H1 (cell line): ENCODE data around the gene ABCG1. TPM values are rescaled to one million over a fixed set of nuclear protein-coding genes. Genes with fewer than 3 reads are reported as not detected.

Experiments used
- CTCF ChIA-PET: fragments of 300-600 bp; sonication (Branson Sonifier 250); formaldehyde crosslinking; loops from one replicate; lab custom pipeline; 2021; ENCODE audit not compliant: partially characterized antibody; lab: Charles Lee
- POLR2A ChIA-PET: fragments of 300-600 bp; sonication (Branson Sonifier 250); formaldehyde crosslinking; loops from one replicate; lab custom pipeline; 2021; ENCODE audit warnings: inconsistent platforms; ENCODE audit not compliant: partially characterized antibody; lab: Charles Lee
- DNase-seq, 2 experiments: peaks; one replicate each; pipeline versions ENCODE4 v3.0.0 to v3.0.0-alpha.2; 2010 to 2022; ENCODE audit warnings: low spot score in 2 of 2, low read depth in 1 of 2, mixed read lengths in 1 of 2
- FAIRE-seq: peaks from 2 replicates; lab custom pipeline; 2011; peaks lifted over from hg19 to GRCh38; lab: Jason Lieb, UNC
- H2AFZ ChIP-seq: 2 replicates; pipeline ENCODE4 v1.8.1; 2012; ENCODE audit warnings: low read length, inconsistent platforms
- H2AK5ac ChIP-seq: 2 replicates; pipeline ENCODE4 v1.6.1; 2013; ENCODE audit warnings: low read depth, low read length
- H2BK120ac ChIP-seq: replicated peaks from 2 replicates; pipeline ENCODE3; 2013; ENCODE audit warnings: low read depth, low read length, inconsistent platforms
- H2BK12ac ChIP-seq: 2 replicates; pipeline ENCODE4 v1.6.1; 2013; ENCODE audit warnings: low read depth, low read length
- H2BK15ac ChIP-seq: 2 replicates; pipeline ENCODE4 v1.6.1; 2013; ENCODE audit warnings: low read length
- H2BK20ac ChIP-seq: 2 replicates; pipeline ENCODE4 v1.6.1; 2013; ENCODE audit warnings: low read length
- H2BK5ac ChIP-seq: 2 replicates; pipeline ENCODE4 v1.6.1; 2013; ENCODE audit warnings: low read depth, low read length
- H3K14ac ChIP-seq: 2 replicates; pipeline ENCODE4 v1.6.1; 2013; ENCODE audit warnings: inconsistent platforms; ENCODE audit not compliant: insufficient read length
- H3K18ac ChIP-seq: 2 replicates; pipeline ENCODE4 v1.6.1; 2013; ENCODE audit warnings: low read length; ENCODE audit errors: extremely low read depth
- H3K23ac ChIP-seq: 2 replicates; pipeline ENCODE4 v1.6.1; 2013; ENCODE audit warnings: inconsistent platforms; ENCODE audit not compliant: insufficient read length
- H3K23me2 ChIP-seq: 2 replicates; pipeline ENCODE4 v1.6.1; 2013; ENCODE audit warnings: low read depth, low read length
- H3K27ac ChIP-seq: 2 replicates; pipeline ENCODE4 v1.6.1; 2011; ENCODE audit warnings: low read depth, low read length, inconsistent platforms
- H3K27me3 ChIP-seq, 4 experiments: replicated peaks in 1 of 4; 1 replicate in 1 of 4; 2 replicates in 3 of 4; pipeline versions ENCODE4 v1.6.1 to v1.8.1; 2011 to 2013; ENCODE audit warnings: low read length in 3 of 4, mild to moderate bottlenecking in 3 of 4, inconsistent platforms in 2 of 4, mixed read lengths in 2 of 4, moderate library complexity in 1 of 4; ENCODE audit not compliant: control insufficient read depth in 3 of 4, insufficient read depth in 3 of 4; ENCODE audit errors: extremely low read depth in 1 of 4
- H3K36me3 ChIP-seq, 4 experiments: 2 replicates each; pipeline versions ENCODE4 v1.6.1 to v1.8.1; 2011 to 2013; ENCODE audit warnings: mild to moderate bottlenecking in 4 of 4, low read length in 3 of 4, moderate library complexity in 2 of 4, control low read depth in 1 of 4, inconsistent platforms in 1 of 4; ENCODE audit not compliant: insufficient read depth in 4 of 4, control insufficient read depth in 2 of 4
- H3K4ac ChIP-seq: replicated peaks from 2 replicates; pipeline ENCODE3; 2013; ENCODE audit warnings: low read length, low read depth, mixed read lengths, inconsistent platforms; ENCODE audit not compliant: insufficient read length
- H3K4me1 ChIP-seq, 4 experiments: replicated peaks in 1 of 4; 1 replicate in 1 of 4; 2 replicates in 3 of 4; pipeline versions ENCODE4 v1.6.1 to v1.8.1; 2011 to 2013; ENCODE audit warnings: low read length in 3 of 4, inconsistent platforms in 2 of 4, mixed read lengths in 1 of 4; ENCODE audit not compliant: insufficient read depth in 4 of 4, control insufficient read depth in 3 of 4
- H3K4me2 ChIP-seq, 2 experiments: 2 replicates each; pipeline versions ENCODE4 v1.6.1 to v1.8.1; 2011 to 2013; ENCODE audit warnings: low read depth in 2 of 2, low read length in 2 of 2, control low read depth in 1 of 2, inconsistent platforms in 1 of 2, mild to moderate bottlenecking in 1 of 2; ENCODE audit not compliant: insufficient read depth in 1 of 2
- H3K4me3 ChIP-seq, 4 experiments: fragments of 200-600, 300-600 bp in 1 of 4; sonication (generic), shearing (Covaris generic), sonication (Bioruptor Twin) in 1 of 4; 2 replicates each; pipeline versions ENCODE4 v1.5.1 to v1.8.1; 2011 to 2016; ENCODE audit warnings: low read length in 4 of 4, low read depth in 3 of 4, control low read depth in 2 of 4, inconsistent platforms in 2 of 4, mild to moderate bottlenecking in 2 of 4, mixed read lengths in 1 of 4, moderate library complexity in 1 of 4; ENCODE audit not compliant: insufficient read depth in 2 of 4; ENCODE audit errors: extremely low read depth in 1 of 4
- H3K56ac ChIP-seq: replicated peaks from 2 replicates; pipeline ENCODE3; 2013; ENCODE audit warnings: low read depth, mild to moderate bottlenecking, mixed read lengths, low read length, inconsistent platforms; ENCODE audit not compliant: insufficient read length
- H3K79me1 ChIP-seq: 2 replicates; pipeline ENCODE4 v1.6.1; 2013; ENCODE audit warnings: low read depth, low read length, control low read depth
- H3K79me2 ChIP-seq, 2 experiments: 2 replicates each; pipeline versions ENCODE4 v1.6.1 to v1.8.1; 2012 to 2013; ENCODE audit warnings: low read length in 2 of 2, mild to moderate bottlenecking in 2 of 2, inconsistent platforms in 1 of 2; ENCODE audit not compliant: insufficient read depth in 2 of 2, control insufficient read depth in 1 of 2
- H3K9ac ChIP-seq, 4 experiments: replicated peaks in 1 of 4; 1 replicate in 1 of 4; 2 replicates in 3 of 4; pipeline versions ENCODE4 v1.6.1 to v1.8.1; 2011 to 2013; ENCODE audit warnings: low read depth in 3 of 4, low read length in 3 of 4, control low read depth in 2 of 4, mild to moderate bottlenecking in 2 of 4, moderate library complexity in 2 of 4, inconsistent platforms in 1 of 4; ENCODE audit errors: extremely low read depth in 1 of 4
- H3K9me3 ChIP-seq, 2 experiments: 2 replicates each; pipeline versions ENCODE4 v1.6.1 to v1.8.1; 2012 to 2013; ENCODE audit warnings: mild to moderate bottlenecking in 2 of 2, moderate library complexity in 2 of 2, control low read depth in 1 of 2, inconsistent platforms in 1 of 2, low read depth in 1 of 2, low read length in 1 of 2, mixed read lengths in 1 of 2; ENCODE audit not compliant: insufficient read depth in 2 of 2
- H4K20me1 ChIP-seq, 2 experiments: replicated peaks in 1 of 2; 2 replicates each; pipeline versions ENCODE3 to v1.8.1; 2011 to 2013; ENCODE audit warnings: inconsistent platforms in 2 of 2, low read length in 2 of 2, mild to moderate bottlenecking in 1 of 2; ENCODE audit not compliant: insufficient read depth in 2 of 2, control insufficient read depth in 1 of 2
- H4K5ac ChIP-seq: 2 replicates; pipeline ENCODE4 v1.6.1; 2013; ENCODE audit warnings: low read length, low read depth, mixed read lengths, inconsistent platforms; ENCODE audit not compliant: insufficient read length
- H4K8ac ChIP-seq: 2 replicates; pipeline ENCODE4 v1.8.0; 2013; ENCODE audit warnings: mild to moderate bottlenecking, moderate library complexity, low read length, inconsistent platforms; ENCODE audit not compliant: insufficient read depth; ENCODE audit errors: extremely low read depth
- H4K91ac ChIP-seq: replicated peaks from 2 replicates; pipeline ENCODE3; 2013; ENCODE audit warnings: low read length, mixed read lengths, inconsistent platforms; ENCODE audit not compliant: insufficient read length
- CHD2 ChIP-seq: IDR thresholded peaks from 2 replicates; pipeline ENCODE4 v1.6.1; 2012; ENCODE audit warnings: low read length, improper control_type of control experiment
- EP300 ChIP-seq, 2 experiments: IDR thresholded peaks; 1 replicate in 1 of 2; 2 replicates in 1 of 2; pipeline ENCODE4 v1.6.1; 2011 to 2012; ENCODE audit warnings: low read depth in 2 of 2, low read length in 2 of 2, mild to moderate bottlenecking in 2 of 2, borderline replicate concordance in 1 of 2, inconsistent platforms in 1 of 2, moderate library complexity in 1 of 2
- GTF2F1 ChIP-seq: IDR thresholded peaks from 2 replicates; pipeline ENCODE4 v1.6.1; 2012; ENCODE audit warnings: low read depth, low read length, improper control_type of control experiment, borderline replicate concordance
- JUND ChIP-seq: IDR thresholded peaks from 2 replicates; pipeline ENCODE4 v1.6.1; 2011; ENCODE audit warnings: mild to moderate bottlenecking, improper control_type of control experiment, low read length
- KDM5A ChIP-seq: fragments of 200-600 bp; IDR thresholded peaks from 2 replicates; pipeline ENCODE4 v1.7.1; 2012; ENCODE audit warnings: mild to moderate bottlenecking, low read length, inconsistent platforms, mixed read lengths
- NANOG ChIP-seq: IDR thresholded peaks from 2 replicates; pipeline ENCODE4 v1.6.1; 2011; ENCODE audit warnings: low read length, low read depth, mild to moderate bottlenecking, inconsistent platforms; ENCODE audit not compliant: insufficient read depth, poor library complexity, severe bottlenecking
- NRF1 ChIP-seq: IDR thresholded peaks from 2 replicates; pipeline ENCODE4 v1.6.1; 2011; ENCODE audit warnings: mild to moderate bottlenecking, low read depth, low read length, improper control_type of control experiment
- PHF8 ChIP-seq: fragments of 200-600 bp; sonication (generic); conservative IDR thresholded peaks from 2 replicates; pipeline ENCODE4 v1.7.1; 2012; ENCODE audit warnings: low read depth, mild to moderate bottlenecking, inconsistent platforms, low read length, moderate library complexity
- RXRA ChIP-seq: IDR thresholded peaks from 2 replicates; pipeline ENCODE4 v1.6.1; 2011; ENCODE audit warnings: low read depth, mild to moderate bottlenecking, low read length, moderate library complexity; ENCODE audit not compliant: insufficient read depth
- SIN3A ChIP-seq, 2 experiments: IDR thresholded peaks in 1 of 2; conservative IDR thresholded peaks in 1 of 2; 2 replicates each; pipeline ENCODE4 v1.6.1; 2011 to 2012; ENCODE audit warnings: low read length in 2 of 2, improper control_type of control experiment in 1 of 2, low read depth in 1 of 2, mild to moderate bottlenecking in 1 of 2
- WGBS, 2 experiments: shearing (Covaris generic) in 1 of 2; methylation state at CpG; one replicate each; pipeline versions ENCODE4 v1.1.6 to v1.1.7; 2013 to 2015; ENCODE audit warnings: low lambda C conversion rate in 2 of 2, mixed read lengths in 2 of 2, inconsistent platforms in 1 of 2, low coverage in 1 of 2, missing lambda C conversion rate in 1 of 2; ENCODE audit not compliant: insufficient replicate concordance in 2 of 2, insufficient coverage in 1 of 2, insufficient read length in 1 of 2; ENCODE audit errors: extremely low coverage in 1 of 2, missing lambda C conversion rate in 1 of 2; 5-methylcytosine and 5-hydroxymethylcytosine counted together
- polyA plus RNA-seq, 7 experiments: library from polyadenylated mRNA; depleted of rRNA in 3 of 7; stranded (reverse) in 5 of 7; unstranded in 2 of 7; fragments of >200 nt in 5 of 7; fragments of 200-250 nt in 2 of 7; gene quantifications; 1 replicate in 5 of 7; 2 replicates in 1 of 7; 4 replicates in 1 of 7; pipeline versions ENCODE4 v1.2.1 to v1.2.3, GENCODE V29; 2011 to 2013; ENCODE audit warnings: missing spikeins in 2 of 7, mixed read lengths in 2 of 7
- total RNA-seq: library from RNA; stranded (reverse); fragmentation: NEBNext Ultra II Directional; extraction: Animal tissue kit (Norgen Biotek cat#: 25700); gene quantifications from 2 replicates; pipeline ENCODE4 v1.2.1, GENCODE V29; 2021

The ABCG1 gene
- total and polyA plus RNA-seq, 2 of the 8 experiments (the other 6 are each of a cell fraction or from before 2014, with no cell fraction given): 2.1 to 4.0 TPM

- Histone ChIP-seq H3K56ac (no peak overlapping the region), H3K14ac (no peak overlapping the region), H3K4me3 (no peak overlapping the region), H4K91ac (no peak overlapping the region), H3K4me2 (no peak overlapping the region), H3K23ac (no peak overlapping the region), H2BK5ac (no peak overlapping the region), H4K5ac (no peak overlapping the region), H2BK20ac (no peak overlapping the region), H2BK12ac (no peak overlapping the region), H3K27me3 (peaks cover 0 to 3% (median 1%) of the 10 kb centered on the region in 4 experiments; a peak in 1 of 7 replicates), H4K20me1 (no peaks in the 10 kb centered on the region), H3K27ac (no peak overlapping the region)
- CTCF ChIA-PET: interaction anchor here (0.6 to 1.6 kb wide), 3 partner anchors 9 to 68 kb away, joined by 3 to 5 read pairs (median 3); no protein-coding TSS in a partner anchor
- POLR2A ChIA-PET: no interaction called here
- no peak for DNase-seq
- TF ChIP-seq RXRA (no peak), JUND (no peak), CHD2 (no peak), GTF2F1 (no peak), SIN3A (conservative IDR thresholded peaks at IDR 0.05 in 1 of 2, IDR thresholded peaks at IDR 0.05 in 1 of 2; ENCODE audit: low read depth in 1 of 2, low read length in 2 of 2) (no peak), KDM5A (no peak), NRF1 (no peak), PHF8 (no peak), NANOG (no peak), EP300 (IDR thresholded peaks at IDR 0.05; ENCODE audit: borderline replicate concordance in 1 of 2, low read depth in 2 of 2, low read length in 2 of 2) (no peak)
- TF ChIP-seq, all 59 proteins: peak for 0
- Histone ChIP-seq H2BK15ac (no peak overlapping the region), H2AK5ac (no peak overlapping the region), H2BK120ac (no peak overlapping the region), H3K18ac (no peak overlapping the region), H3K4me1 (no peaks in the 10 kb centered on the region), H3K9ac (no peak overlapping the region), H3K4ac (no peak overlapping the region), H3K23me2 (no peaks in the 10 kb centered on the region), H3K9me3 (no peaks in the 10 kb centered on the region), H3K79me1 (no peaks in the 10 kb centered on the region), H4K8ac (no peak overlapping the region), H3K79me2 (no peaks in the 10 kb centered on the region), H2AFZ (no peak overlapping the region), H3K36me3 (no peaks in the 10 kb centered on the region)
- WGBS, 2 experiments: 79% methylated on average over 5 of the region's 5 CpGs; no CpG with 5 or more reads in 1 of the 2 experiments
- FAIRE-seq: no peak
These were observed 27.9 kb upstream of the ABCG1 start for GRCh38 chr21:42191064-42191463.
